Epithelial cell of proximal tubule (primary cell): Measurements from ENCODE around the gene GADD45B. TPM values are rescaled to one million over a fixed set of nuclear protein-coding genes. Genes with fewer than 3 reads are reported as not detected.

Experiments used
- DNase-seq: peaks from one replicate; pipeline ENCODE4 v3.0.0-alpha.2; 2011; ENCODE audit warnings: low read depth
- H3K4me3 ChIP-seq: 2 replicates; pipeline ENCODE4 v1.5.1; 2011; ENCODE audit warnings: low read depth, mild to moderate bottlenecking, low read length
- total RNA-seq: library from RNA; depleted of rRNA; stranded (reverse); fragments of >200 nt; gene quantifications from 2 replicates; pipeline ENCODE4 v1.2.3, GENCODE V29; 2015
- TF ChIP-seq, protein P1 (sequence below): conservative IDR thresholded peaks from 2 replicates; pipeline ENCODE4 v1.5.1; 2012; ENCODE audit warnings: low read depth, mild to moderate bottlenecking, low read length

Gene GADD45B
- total RNA-seq, 1 donor from 2014 or later: 29.2 TPM

DNA sequence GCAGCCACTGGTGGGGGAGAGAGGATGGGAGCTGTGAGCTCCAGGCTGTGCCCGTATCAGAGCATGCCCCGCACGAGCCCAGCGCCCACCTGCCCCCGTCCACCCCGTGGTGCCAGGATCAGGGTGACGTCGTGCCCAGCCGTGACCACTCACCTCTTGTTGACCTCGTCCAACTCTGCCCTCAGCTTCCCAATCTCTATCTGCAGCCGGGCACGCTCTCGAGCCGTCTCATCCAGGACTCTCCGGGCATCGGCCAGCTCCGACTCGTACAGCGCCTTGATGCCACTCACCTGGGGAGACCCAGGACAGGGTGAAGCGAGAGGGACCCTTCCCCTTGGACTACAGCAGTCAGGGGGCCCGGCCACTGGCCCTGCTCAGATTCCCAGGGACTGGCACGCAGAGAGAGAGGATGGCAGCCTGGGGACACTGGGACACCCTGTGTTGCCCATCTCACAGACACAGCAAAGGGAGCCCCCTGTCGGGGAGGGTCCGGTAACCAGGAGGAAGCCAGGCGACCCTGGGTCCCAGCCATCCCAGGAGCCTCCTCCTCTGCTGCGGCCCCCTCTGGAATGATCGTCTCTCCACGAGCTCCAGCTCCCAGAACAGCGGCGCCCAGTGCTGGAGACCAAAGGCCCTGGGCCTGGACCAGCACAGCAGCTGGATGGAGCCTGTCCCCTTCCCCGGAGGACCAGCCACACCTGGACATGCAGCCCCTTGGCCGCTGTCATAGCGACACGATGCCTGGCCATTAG is 31.5 kb upstream of the GADD45B start:
- no peak overlapping the region for H3K4me3 ChIP-seq
- TF ChIP-seq, protein P1, sequence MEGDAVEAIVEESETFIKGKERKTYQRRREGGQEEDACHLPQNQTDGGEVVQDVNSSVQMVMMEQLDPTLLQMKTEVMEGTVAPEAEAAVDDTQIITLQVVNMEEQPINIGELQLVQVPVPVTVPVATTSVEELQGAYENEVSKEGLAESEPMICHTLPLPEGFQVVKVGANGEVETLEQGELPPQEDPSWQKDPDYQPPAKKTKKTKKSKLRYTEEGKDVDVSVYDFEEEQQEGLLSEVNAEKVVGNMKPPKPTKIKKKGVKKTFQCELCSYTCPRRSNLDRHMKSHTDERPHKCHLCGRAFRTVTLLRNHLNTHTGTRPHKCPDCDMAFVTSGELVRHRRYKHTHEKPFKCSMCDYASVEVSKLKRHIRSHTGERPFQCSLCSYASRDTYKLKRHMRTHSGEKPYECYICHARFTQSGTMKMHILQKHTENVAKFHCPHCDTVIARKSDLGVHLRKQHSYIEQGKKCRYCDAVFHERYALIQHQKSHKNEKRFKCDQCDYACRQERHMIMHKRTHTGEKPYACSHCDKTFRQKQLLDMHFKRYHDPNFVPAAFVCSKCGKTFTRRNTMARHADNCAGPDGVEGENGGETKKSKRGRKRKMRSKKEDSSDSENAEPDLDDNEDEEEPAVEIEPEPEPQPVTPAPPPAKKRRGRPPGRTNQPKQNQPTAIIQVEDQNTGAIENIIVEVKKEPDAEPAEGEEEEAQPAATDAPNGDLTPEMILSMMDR: no peak

GRCh38 chr19:2446381-2446780 is 29.5 kb upstream of the GADD45B start:
- no peak for DNase-seq
- no peak overlapping the region for H3K4me3 ChIP-seq
- TF ChIP-seq, protein P1: no peak

More for the DNA sequence above, 31.5 kb upstream of the GADD45B start:
- DNase-seq: no peak

DNA sequence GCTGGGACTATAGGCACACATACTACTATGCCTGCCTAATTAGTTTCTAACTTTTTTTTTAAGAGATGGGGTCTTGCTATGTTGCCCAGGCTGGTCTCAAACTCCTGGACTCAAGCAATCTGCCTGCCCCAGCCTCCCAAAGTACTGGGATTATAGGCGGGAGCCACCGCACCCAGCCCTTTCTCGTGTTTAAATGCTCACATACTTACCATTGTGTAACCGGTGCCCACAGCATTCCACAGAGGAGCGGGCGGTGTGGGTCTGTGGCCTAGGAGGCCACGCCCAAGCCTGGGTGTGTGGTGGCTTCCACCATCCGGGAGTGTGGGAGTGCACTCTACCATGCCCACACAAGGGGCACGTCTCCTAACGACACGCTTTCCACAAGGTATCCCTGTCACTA is 26.9 kb upstream of the GADD45B start:
- no peak overlapping the region for H3K4me3 ChIP-seq
- DNase-seq: no peak
- TF ChIP-seq, protein P1: no peak

GRCh38 chr19:2451138-2451537 is 24.8 kb upstream of the GADD45B start:
- H3K4me3 ChIP-seq: no peak overlapping the region
- no peak for DNase-seq
- TF ChIP-seq, protein P1: no peak

DNA sequence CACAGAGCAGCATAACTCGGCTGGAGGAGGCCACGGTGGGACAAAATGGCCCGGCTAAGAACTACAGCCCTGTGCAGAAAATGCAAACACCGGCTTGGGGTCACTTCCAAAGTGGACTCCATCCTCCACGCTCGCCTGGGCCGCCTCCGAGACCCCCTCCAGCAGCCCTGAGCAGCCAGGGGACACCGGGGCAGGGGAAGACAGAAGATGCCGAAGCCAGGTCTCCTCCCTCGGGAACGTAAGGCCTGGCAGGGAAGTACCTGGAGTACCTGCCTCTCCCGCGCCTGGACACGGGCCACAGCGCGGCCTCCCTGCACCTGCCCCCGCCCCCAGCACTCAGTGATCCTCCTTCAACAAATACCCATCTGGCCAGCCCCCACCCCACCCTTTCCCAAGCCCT is 24.2 kb upstream of the GADD45B start:
- DNase-seq: no peak
- H3K4me3 ChIP-seq: no peak overlapping the region
- TF ChIP-seq, protein P1: no peak

DNA sequence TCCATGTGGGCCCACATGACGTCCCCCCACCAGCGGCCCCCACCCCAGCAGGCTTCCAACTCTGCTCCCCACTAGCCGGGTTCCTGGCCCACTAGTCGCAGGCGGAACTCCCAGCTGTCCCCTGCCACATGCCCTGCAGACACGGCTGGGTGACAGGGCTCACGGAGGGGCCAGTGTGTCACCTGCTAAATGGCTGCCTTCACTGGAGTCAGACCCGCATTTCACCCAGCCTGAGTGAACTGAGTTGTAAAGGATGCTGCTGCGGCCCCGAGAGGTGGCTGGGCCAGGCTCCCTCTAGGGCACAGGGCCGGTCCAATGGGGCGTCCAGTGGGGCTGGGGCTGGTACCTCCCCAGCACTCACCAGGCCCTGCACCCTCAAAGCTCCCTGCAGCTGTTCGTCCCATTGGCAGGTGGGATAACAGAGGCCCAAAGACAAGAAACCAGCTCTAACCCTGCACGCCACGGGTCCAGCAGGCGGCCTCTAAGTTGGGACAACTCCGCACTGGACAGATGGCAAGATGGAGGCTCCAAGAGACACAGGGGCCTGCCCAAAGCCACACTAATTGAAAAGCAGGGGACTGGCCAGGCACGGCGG is 22.4 kb upstream of the GADD45B start:
- DNase-seq: no peak
- TF ChIP-seq, protein P1: no peak
- H3K4me3 ChIP-seq: no peak overlapping the region
